ENCODE measurements around the gene KCNJ3. TPM values are rescaled to one million over a fixed set of nuclear protein-coding genes. Genes with fewer than 3 reads are reported as not detected.

KCNJ3 gene
- total RNA-seq, 1 experiment from 2014 or later, result 0.11 TPM

- H3K79me1 ChIP-seq (ENCODE audit: insufficient read depth, low read depth, low read length, poor library complexity, severe bottlenecking), result no peaks in the 10 kb centered on the region
- no CpG with 5 or more reads among the region's 2 CpGs for WGBS (ENCODE audit: extremely low coverage, insufficient read length, low lambda C conversion rate)
- no peak overlapping the region for H3K27ac Mint-ChIP-seq
- no peak overlapping the region for H2BK15ac ChIP-seq (ENCODE audit: low read depth, low read length)
- no peak overlapping the region for H3K4me3 Mint-ChIP-seq
- TF ChIP-seq CTCF (conservative IDR thresholded peaks at IDR 0.05), result no peak
- no peak overlapping the region for H4K91ac ChIP-seq (ENCODE audit: insufficient read length, low read depth, low read length)
- no peak overlapping the region for H3K14ac ChIP-seq (ENCODE audit: insufficient read depth, low read length)
- H3K23me2 ChIP-seq (ENCODE audit: insufficient read length, low read depth, low read length, poor library complexity, severe bottlenecking), result no peaks in the 10 kb centered on the region
- no peak overlapping the region for H3K9ac ChIP-seq (ENCODE audit: extremely low read depth, insufficient read length, low read length)
- peaks cover 4 to 7% of the 10 kb centered on the region in 2 experiments for H3K4me1 Mint-ChIP-seq
- H3K27ac ChIP-seq (ENCODE audit: insufficient read length, low read depth, low read length), result no peak overlapping the region
- H2AFZ ChIP-seq (ENCODE audit: low read length), result no peak overlapping the region
- no peaks in the 10 kb centered on the region for H3K9me3 ChIP-seq (ENCODE audit: control insufficient read depth, low read depth, low read length)
- peaks cover 0 to 5% (median 0%) of the 10 kb centered on the region in 3 experiments; a peak in 1 of 7 replicates for H3K36me3 Mint-ChIP-seq (ENCODE audit: insufficient read depth in 1 of 3, low read depth in 3 of 3)
- H2BK5ac ChIP-seq (ENCODE audit: insufficient read length, low read length), result no peak overlapping the region
- H3K4me1 ChIP-seq (ENCODE audit: insufficient read depth, low read length), result no peaks in the 10 kb centered on the region
- H3K23ac ChIP-seq (ENCODE audit: insufficient read length, low read depth, low read length), result no peak overlapping the region
- no peaks in the 10 kb centered on the region for H3K27me3 ChIP-seq (ENCODE audit: insufficient read depth, low read length)
- no peak overlapping the region for H2BK20ac ChIP-seq (ENCODE audit: low read depth, low read length, poor library complexity, severe bottlenecking)
- H4K20me1 ChIP-seq (ENCODE audit: control insufficient read depth, insufficient read depth, insufficient read length), result no peaks in the 10 kb centered on the region
- no peak overlapping the region for H3K4ac ChIP-seq (ENCODE audit: low read depth, low read length)
- H2BK12ac ChIP-seq (ENCODE audit: insufficient read length, low read depth, low read length), result no peak overlapping the region
- H3K9me3 Mint-ChIP-seq, result peaks cover 0 to 2% of the 10 kb centered on the region in 2 experiments; a peak in 1 of 5 replicates
- H3K56ac ChIP-seq (ENCODE audit: insufficient read length, low read depth, low read length), result no peak overlapping the region
- H2BK120ac ChIP-seq (ENCODE audit: low read depth, low read length, poor library complexity, severe bottlenecking), result no peak overlapping the region
- H3K27me3 Mint-ChIP-seq (ENCODE audit: low read depth), result peaks cover 35% of the 10 kb centered on the region
- H3T11ph ChIP-seq (ENCODE audit: low read length), result no peak overlapping the region
- no peak overlapping the region for H4K5ac ChIP-seq (ENCODE audit: insufficient read length, low read depth, low read length)
- H3K18ac ChIP-seq (ENCODE audit: insufficient read length, low read depth, low read length), result no peak overlapping the region
- no peak overlapping the region for H4K8ac ChIP-seq (replicated peaks; ENCODE audit: insufficient read length, low read depth, low read length)
- no peak for DNase-seq
- H3K79me2 ChIP-seq (ENCODE audit: insufficient read depth, low read length), result no peaks in the 10 kb centered on the region
- no peak overlapping the region for H3K4me2 ChIP-seq (ENCODE audit: insufficient read depth, insufficient read length, low read length)
- H2AK5ac ChIP-seq (ENCODE audit: insufficient read length, low read length), result no peak overlapping the region
These were observed 64.1 kb downstream of the KCNJ3 start for GRCh38 chr2:154762638-154763037.
